H1 (cell line): ENCODE measurements around the gene FAM3B. TPM values are rescaled to one million over a fixed set of nuclear protein-coding genes. Genes with fewer than 3 reads are reported as not detected.

Experiments
- CTCF ChIA-PET: fragments of 300-600 bp; sonication (Branson Sonifier 250); formaldehyde crosslinking; loops from one replicate; lab custom pipeline; 2021; ENCODE audit not compliant: partially characterized antibody; lab: Charles Lee
- POLR2A ChIA-PET: fragments of 300-600 bp; sonication (Branson Sonifier 250); formaldehyde crosslinking; loops from one replicate; lab custom pipeline; 2021; ENCODE audit warnings: inconsistent platforms; ENCODE audit not compliant: partially characterized antibody; lab: Charles Lee
- DNase-seq, 2 experiments: peaks; one replicate each; pipeline versions ENCODE4 v3.0.0 to v3.0.0-alpha.2; 2010 to 2022; ENCODE audit warnings: low spot score in 2 of 2, low read depth in 1 of 2, mixed read lengths in 1 of 2
- FAIRE-seq: peaks from 2 replicates; lab custom pipeline; 2011; peaks lifted over from hg19 to GRCh38; lab: Jason Lieb, UNC
- H2AFZ ChIP-seq: 2 replicates; pipeline ENCODE4 v1.8.1; 2012; ENCODE audit warnings: low read length, inconsistent platforms
- H2AK5ac ChIP-seq: 2 replicates; pipeline ENCODE4 v1.6.1; 2013; ENCODE audit warnings: low read depth, low read length
- H2BK120ac ChIP-seq: replicated peaks from 2 replicates; pipeline ENCODE3; 2013; ENCODE audit warnings: low read depth, low read length, inconsistent platforms
- H2BK12ac ChIP-seq: 2 replicates; pipeline ENCODE4 v1.6.1; 2013; ENCODE audit warnings: low read depth, low read length
- H2BK15ac ChIP-seq: 2 replicates; pipeline ENCODE4 v1.6.1; 2013; ENCODE audit warnings: low read length
- H2BK20ac ChIP-seq: 2 replicates; pipeline ENCODE4 v1.6.1; 2013; ENCODE audit warnings: low read length
- H2BK5ac ChIP-seq: 2 replicates; pipeline ENCODE4 v1.6.1; 2013; ENCODE audit warnings: low read depth, low read length
- H3K14ac ChIP-seq: 2 replicates; pipeline ENCODE4 v1.6.1; 2013; ENCODE audit warnings: inconsistent platforms; ENCODE audit not compliant: insufficient read length
- H3K18ac ChIP-seq: 2 replicates; pipeline ENCODE4 v1.6.1; 2013; ENCODE audit warnings: low read length; ENCODE audit errors: extremely low read depth
- H3K23ac ChIP-seq: 2 replicates; pipeline ENCODE4 v1.6.1; 2013; ENCODE audit warnings: inconsistent platforms; ENCODE audit not compliant: insufficient read length
- H3K23me2 ChIP-seq: 2 replicates; pipeline ENCODE4 v1.6.1; 2013; ENCODE audit warnings: low read depth, low read length
- H3K27ac ChIP-seq: 2 replicates; pipeline ENCODE4 v1.6.1; 2011; ENCODE audit warnings: low read depth, low read length, inconsistent platforms
- H3K27me3 ChIP-seq, 4 experiments: replicated peaks in 1 of 4; 1 replicate in 1 of 4; 2 replicates in 3 of 4; pipeline versions ENCODE4 v1.6.1 to v1.8.1; 2011 to 2013; ENCODE audit warnings: low read length in 3 of 4, mild to moderate bottlenecking in 3 of 4, inconsistent platforms in 2 of 4, mixed read lengths in 2 of 4, moderate library complexity in 1 of 4; ENCODE audit not compliant: control insufficient read depth in 3 of 4, insufficient read depth in 3 of 4; ENCODE audit errors: extremely low read depth in 1 of 4
- H3K36me3 ChIP-seq, 4 experiments: 2 replicates each; pipeline versions ENCODE4 v1.6.1 to v1.8.1; 2011 to 2013; ENCODE audit warnings: mild to moderate bottlenecking in 4 of 4, low read length in 3 of 4, moderate library complexity in 2 of 4, control low read depth in 1 of 4, inconsistent platforms in 1 of 4; ENCODE audit not compliant: insufficient read depth in 4 of 4, control insufficient read depth in 2 of 4
- H3K4ac ChIP-seq: replicated peaks from 2 replicates; pipeline ENCODE3; 2013; ENCODE audit warnings: low read length, low read depth, mixed read lengths, inconsistent platforms; ENCODE audit not compliant: insufficient read length
- H3K4me1 ChIP-seq, 4 experiments: replicated peaks in 1 of 4; 1 replicate in 1 of 4; 2 replicates in 3 of 4; pipeline versions ENCODE4 v1.6.1 to v1.8.1; 2011 to 2013; ENCODE audit warnings: low read length in 3 of 4, inconsistent platforms in 2 of 4, mixed read lengths in 1 of 4; ENCODE audit not compliant: insufficient read depth in 4 of 4, control insufficient read depth in 3 of 4
- H3K4me2 ChIP-seq, 2 experiments: 2 replicates each; pipeline versions ENCODE4 v1.6.1 to v1.8.1; 2011 to 2013; ENCODE audit warnings: low read depth in 2 of 2, low read length in 2 of 2, control low read depth in 1 of 2, inconsistent platforms in 1 of 2, mild to moderate bottlenecking in 1 of 2; ENCODE audit not compliant: insufficient read depth in 1 of 2
- H3K4me3 ChIP-seq, 4 experiments: fragments of 200-600, 300-600 bp in 1 of 4; sonication (generic), shearing (Covaris generic), sonication (Bioruptor Twin) in 1 of 4; 2 replicates each; pipeline versions ENCODE4 v1.5.1 to v1.8.1; 2011 to 2016; ENCODE audit warnings: low read length in 4 of 4, low read depth in 3 of 4, control low read depth in 2 of 4, inconsistent platforms in 2 of 4, mild to moderate bottlenecking in 2 of 4, mixed read lengths in 1 of 4, moderate library complexity in 1 of 4; ENCODE audit not compliant: insufficient read depth in 2 of 4; ENCODE audit errors: extremely low read depth in 1 of 4
- H3K56ac ChIP-seq: replicated peaks from 2 replicates; pipeline ENCODE3; 2013; ENCODE audit warnings: low read depth, mild to moderate bottlenecking, mixed read lengths, low read length, inconsistent platforms; ENCODE audit not compliant: insufficient read length
- H3K79me1 ChIP-seq: 2 replicates; pipeline ENCODE4 v1.6.1; 2013; ENCODE audit warnings: low read depth, low read length, control low read depth
- H3K79me2 ChIP-seq, 2 experiments: 2 replicates each; pipeline versions ENCODE4 v1.6.1 to v1.8.1; 2012 to 2013; ENCODE audit warnings: low read length in 2 of 2, mild to moderate bottlenecking in 2 of 2, inconsistent platforms in 1 of 2; ENCODE audit not compliant: insufficient read depth in 2 of 2, control insufficient read depth in 1 of 2
- H3K9ac ChIP-seq, 4 experiments: replicated peaks in 1 of 4; 1 replicate in 1 of 4; 2 replicates in 3 of 4; pipeline versions ENCODE4 v1.6.1 to v1.8.1; 2011 to 2013; ENCODE audit warnings: low read depth in 3 of 4, low read length in 3 of 4, control low read depth in 2 of 4, mild to moderate bottlenecking in 2 of 4, moderate library complexity in 2 of 4, inconsistent platforms in 1 of 4; ENCODE audit errors: extremely low read depth in 1 of 4
- H3K9me3 ChIP-seq, 2 experiments: 2 replicates each; pipeline versions ENCODE4 v1.6.1 to v1.8.1; 2012 to 2013; ENCODE audit warnings: mild to moderate bottlenecking in 2 of 2, moderate library complexity in 2 of 2, control low read depth in 1 of 2, inconsistent platforms in 1 of 2, low read depth in 1 of 2, low read length in 1 of 2, mixed read lengths in 1 of 2; ENCODE audit not compliant: insufficient read depth in 2 of 2
- H4K20me1 ChIP-seq, 2 experiments: replicated peaks in 1 of 2; 2 replicates each; pipeline versions ENCODE3 to v1.8.1; 2011 to 2013; ENCODE audit warnings: inconsistent platforms in 2 of 2, low read length in 2 of 2, mild to moderate bottlenecking in 1 of 2; ENCODE audit not compliant: insufficient read depth in 2 of 2, control insufficient read depth in 1 of 2
- H4K5ac ChIP-seq: 2 replicates; pipeline ENCODE4 v1.6.1; 2013; ENCODE audit warnings: low read length, low read depth, mixed read lengths, inconsistent platforms; ENCODE audit not compliant: insufficient read length
- H4K8ac ChIP-seq: 2 replicates; pipeline ENCODE4 v1.8.0; 2013; ENCODE audit warnings: mild to moderate bottlenecking, moderate library complexity, low read length, inconsistent platforms; ENCODE audit not compliant: insufficient read depth; ENCODE audit errors: extremely low read depth
- H4K91ac ChIP-seq: replicated peaks from 2 replicates; pipeline ENCODE3; 2013; ENCODE audit warnings: low read length, mixed read lengths, inconsistent platforms; ENCODE audit not compliant: insufficient read length
- ASH2L ChIP-seq: fragments of 200-600, 300-600 bp; sonication (generic); IDR thresholded peaks from one replicate; pipeline ENCODE4 v1.7.1; 2017; ENCODE audit warnings: low read length
- EGR1 ChIP-seq: IDR thresholded peaks from 2 replicates; pipeline ENCODE4 v1.6.1; 2011; ENCODE audit warnings: low read depth, low read length, borderline replicate concordance
- HDAC6 ChIP-seq: IDR thresholded peaks from one replicate; pipeline ENCODE4 v1.7.1; 2012; ENCODE audit warnings: low read depth, mild to moderate bottlenecking, inconsistent platforms, low read length, moderate library complexity
- JUND ChIP-seq: IDR thresholded peaks from 2 replicates; pipeline ENCODE4 v1.6.1; 2011; ENCODE audit warnings: mild to moderate bottlenecking, improper control_type of control experiment, low read length
- PHF8 ChIP-seq: fragments of 200-600 bp; sonication (generic); conservative IDR thresholded peaks from 2 replicates; pipeline ENCODE4 v1.7.1; 2012; ENCODE audit warnings: low read depth, mild to moderate bottlenecking, inconsistent platforms, low read length, moderate library complexity
- POLR2AphosphoS5 ChIP-seq: IDR thresholded peaks from 2 replicates; pipeline ENCODE4 v1.6.1; 2011; ENCODE audit warnings: low read depth, low read length
- RBBP5 ChIP-seq: IDR thresholded peaks from 2 replicates; pipeline ENCODE4 v1.7.1; 2012; ENCODE audit warnings: low read depth, mild to moderate bottlenecking, inconsistent platforms, low read length, moderate library complexity, borderline replicate concordance
- RFX5 ChIP-seq: IDR thresholded peaks from 2 replicates; pipeline ENCODE4 v1.6.1; 2011; ENCODE audit warnings: low read depth, low read length, improper control_type of control experiment, borderline replicate concordance
- SIRT6 ChIP-seq: IDR thresholded peaks from one replicate; pipeline ENCODE4 v1.7.1; 2012; ENCODE audit warnings: low read length, inconsistent platforms
- SIX5 ChIP-seq: IDR thresholded peaks from 2 replicates; pipeline ENCODE4 v1.6.1; 2011; ENCODE audit warnings: mild to moderate bottlenecking, low read depth, low read length
- TEAD4 ChIP-seq: IDR thresholded peaks from 2 replicates; pipeline ENCODE4 v1.6.1; 2012; ENCODE audit warnings: low read depth, low read length, inconsistent platforms, mixed read lengths
- ZNF274 ChIP-seq: IDR thresholded peaks from 2 replicates; pipeline ENCODE4 v1.7.0; 2012; ENCODE audit warnings: low read length, borderline replicate concordance; ENCODE audit errors: extremely low read depth
- WGBS, 2 experiments: shearing (Covaris generic) in 1 of 2; methylation state at CpG; one replicate each; pipeline versions ENCODE4 v1.1.6 to v1.1.7; 2013 to 2015; ENCODE audit warnings: low lambda C conversion rate in 2 of 2, mixed read lengths in 2 of 2, inconsistent platforms in 1 of 2, low coverage in 1 of 2, missing lambda C conversion rate in 1 of 2; ENCODE audit not compliant: insufficient replicate concordance in 2 of 2, insufficient coverage in 1 of 2, insufficient read length in 1 of 2; ENCODE audit errors: extremely low coverage in 1 of 2, missing lambda C conversion rate in 1 of 2; 5-methylcytosine and 5-hydroxymethylcytosine counted together
- polyA plus RNA-seq, 7 experiments: library from polyadenylated mRNA; depleted of rRNA in 3 of 7; stranded (reverse) in 5 of 7; unstranded in 2 of 7; fragments of >200 nt in 5 of 7; fragments of 200-250 nt in 2 of 7; gene quantifications; 1 replicate in 5 of 7; 2 replicates in 1 of 7; 4 replicates in 1 of 7; pipeline versions ENCODE4 v1.2.1 to v1.2.3, GENCODE V29; 2011 to 2013; ENCODE audit warnings: missing spikeins in 2 of 7, mixed read lengths in 2 of 7
- total RNA-seq: library from RNA; stranded (reverse); fragmentation: NEBNext Ultra II Directional; extraction: Animal tissue kit (Norgen Biotek cat#: 25700); gene quantifications from 2 replicates; pipeline ENCODE4 v1.2.1, GENCODE V29; 2021

FAM3B gene
- total and polyA plus RNA-seq, 2 of the 8 experiments (the other 6 are each of a cell fraction or from before 2014, with no cell fraction given), result 2.0 TPM

DNA sequence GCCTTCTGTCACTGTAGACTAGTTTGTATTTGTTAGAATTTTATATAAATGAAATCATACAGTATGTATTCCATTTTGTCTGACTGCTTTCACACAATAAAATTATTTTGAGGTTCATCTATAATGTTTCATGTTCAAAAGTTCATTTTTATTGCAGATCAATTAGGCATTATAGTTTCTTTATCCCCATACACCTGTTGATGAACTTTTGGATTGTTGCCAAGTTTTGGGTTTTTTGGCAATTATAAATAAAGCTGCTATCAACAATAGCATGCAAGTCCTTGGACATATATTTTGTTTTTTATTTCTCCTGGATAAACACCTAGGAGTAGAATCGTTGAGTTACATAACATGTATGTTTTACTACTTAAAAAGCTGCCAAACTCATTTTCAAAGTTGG is 47.1 kb upstream of the FAM3B start:
- Histone ChIP-seq H3K4ac (no peak overlapping the region), H2BK20ac (no peak overlapping the region), H3K4me1 (no peaks in the 10 kb centered on the region), H2BK5ac (no peak overlapping the region), H3K4me3 (no peak overlapping the region), H3K36me3 (no peaks in the 10 kb centered on the region; a peak in 1 of 8 replicates), H4K20me1 (no peaks in the 10 kb centered on the region), H2BK15ac (no peak overlapping the region), H3K9me3 (peaks cover 5 to 6% of the 10 kb centered on the region in 2 experiments; a peak in 2 of 4 replicates), H3K18ac (no peak overlapping the region), H3K27me3 (peaks cover 0 to 1% (median 0%) of the 10 kb centered on the region in 4 experiments; a peak in 1 of 7 replicates), H3K79me1 (no peaks in the 10 kb centered on the region), H3K79me2 (no peaks in the 10 kb centered on the region), H3K27ac (no peak overlapping the region), H2BK12ac (no peak overlapping the region), H3K4me2 (no peak overlapping the region), H3K9ac (no peak overlapping the region), H2AK5ac (no peak overlapping the region), H4K91ac (no peak overlapping the region), H3K56ac (no peak overlapping the region), H4K8ac (no peak overlapping the region), H4K5ac (no peak overlapping the region), H2BK120ac (no peak overlapping the region), H3K14ac (no peak overlapping the region), H3K23ac (no peak overlapping the region), H3K23me2 (no peaks in the 10 kb centered on the region), H2AFZ (no peak overlapping the region)
- FAIRE-seq (no peak), DNase-seq (no peak)
- 96% methylated on average over 1 of the region's 1 CpG; no CpG with 5 or more reads in 1 of the 2 experiments for WGBS, 2 experiments
- POLR2A ChIA-PET, result no interaction called here
- CTCF ChIA-PET, result interaction anchor here (3.8 kb wide), 1 partner anchor 14 kb away, joined by 25 read pairs; no protein-coding TSS in a partner anchor
- TF ChIP-seq SIX5 (no peak), RFX5 (no peak), EGR1 (no peak), ZNF274 (no peak), TEAD4 (no peak), HDAC6 (no peak), POLR2AphosphoS5 (no peak), SIRT6 (no peak), JUND (no peak), RBBP5 (no peak), PHF8 (no peak), ASH2L (no peak)
